HG02840 (cell line): ENCODE measurements around the gene ANGPT4.

Source experiments
- ATAC-seq: cut with Tn5 transposase; IDR thresholded peaks from one replicate; pipeline ENCODE4 v1.9.1; 2021; ENCODE audit warnings: mild to moderate bottlenecking, moderate library complexity, moderate number of reproducible peaks; ENCODE audit not compliant: unreplicated experiment, low FRiP score

The ANGPT4 gene

GRCh38 chr20:916125-916799, at the start of gene ANGPT4:
Gene ANGPT4, minus strand, starts transcription at chr20:916334. Its CDS starts 120 bp downstream, at chr20:916214.
- ATAC-seq: no peak

GRCh38 chr20:963795-964194, 47.7 kb upstream of the ANGPT4 start:
- no peak for ATAC-seq

- ATAC-seq: no peak
Measured at GRCh38 chr20:962683-963082, 46.5 kb upstream of the ANGPT4 start.

- no peak for ATAC-seq
Measured at GRCh38 chr20:962223-962622, 46.1 kb upstream of the ANGPT4 start.

- no peak for ATAC-seq
Measured at GRCh38 chr20:961768-962167, 45.6 kb upstream of the ANGPT4 start.

GRCh38 chr20:959996-960615, 44.0 kb upstream of the ANGPT4 start:
- no peak for ATAC-seq

- no peak for ATAC-seq
Measured at GRCh38 chr20:958936-959815, 43.0 kb upstream of the ANGPT4 start.

GRCh38 chr20:957544-957943, 41.4 kb upstream of the ANGPT4 start:
- no peak for ATAC-seq

GRCh38 chr20:956330-956951, 40.3 kb upstream of the ANGPT4 start:
- ATAC-seq: no peak

- no peak for ATAC-seq
Measured at GRCh38 chr20:955656-956055, 39.5 kb upstream of the ANGPT4 start.

GRCh38 chr20:955111-955510, 39.0 kb upstream of the ANGPT4 start:
- no peak for ATAC-seq

- ATAC-seq: no peak
Measured at GRCh38 chr20:953742-954141, 37.6 kb upstream of the ANGPT4 start.

- ATAC-seq: no peak
Measured at GRCh38 chr20:952196-952795, 36.2 kb upstream of the ANGPT4 start.

- no peak for ATAC-seq
Measured at GRCh38 chr20:951384-952169, 35.4 kb upstream of the ANGPT4 start.

GRCh38 chr20:949717-950116, 33.6 kb upstream of the ANGPT4 start:
- ATAC-seq: no peak

- ATAC-seq: no peak
Measured at GRCh38 chr20:946826-947225, 30.7 kb upstream of the ANGPT4 start.

GRCh38 chr20:945841-946240, 29.7 kb upstream of the ANGPT4 start:
- no peak for ATAC-seq

GRCh38 chr20:944774-945410, 28.8 kb upstream of the ANGPT4 start:
- ATAC-seq: no peak

- ATAC-seq: no peak
Measured at GRCh38 chr20:944148-944547, 28.0 kb upstream of the ANGPT4 start.
